Astrocyte of the spinal cord (primary cell): Measurements from ENCODE around the gene P2RY8.
A peak's percentile ranks its signal among the peaks of the same experiment; 100 is the strongest.

ENCODE experiments used
- DNase-seq: peaks from one replicate; pipeline ENCODE4 v3.0.0; 2011; ENCODE audit warnings: low read depth, low spot score
- H3K4me3 ChIP-seq: 2 replicates; pipeline ENCODE4 v1.5.1; 2011; ENCODE audit warnings: low read depth, mild to moderate bottlenecking, low read length, moderate library complexity
- CTCF ChIP-seq: IDR thresholded peaks from 2 replicates; pipeline ENCODE4 v1.5.1; 2012; ENCODE audit warnings: low read depth, mild to moderate bottlenecking, low read length, inconsistent platforms
- in situ Hi-C: cut with HindIII; loops from 2 replicates; pipeline ENCODE4 v1.10.0; 2017; ENCODE audit warnings: low sequenced_read_pairs

Gene P2RY8

GRCh38 chrX:1466232-1466661, 70.7 kb downstream of the P2RY8 start:
- no peak for TF ChIP-seq CTCF
- in situ Hi-C loops: no loop called here
- no peak for DNase-seq
- H3K4me3 ChIP-seq: no peak overlapping the region

GRCh38 chrX:1465286-1466231, 71.4 kb downstream of the P2RY8 start:
- H3K4me3 ChIP-seq: no peak overlapping the region
- no peak for TF ChIP-seq CTCF
- no peak for DNase-seq
- in situ Hi-C loops: no loop called here

- TF ChIP-seq CTCF: no peak
- no peak overlapping the region for H3K4me3 ChIP-seq
- in situ Hi-C loops: no loop called here
- no peak for DNase-seq
Observed at GRCh38 chrX:1464971-1465285, 72.1 kb downstream of the P2RY8 start.

- in situ Hi-C loops: no loop called here
- no peak overlapping the region for H3K4me3 ChIP-seq
- TF ChIP-seq CTCF: no peak
- DNase-seq: no peak
Observed at GRCh38 chrX:1464041-1464970, 72.7 kb downstream of the P2RY8 start.

GRCh38 chrX:1463581-1463980, 73.4 kb downstream of the P2RY8 start:
- no peak for DNase-seq
- TF ChIP-seq CTCF: no peak
- in situ Hi-C loops: no loop called here
- H3K4me3 ChIP-seq: no peak overlapping the region

- no peak overlapping the region for H3K4me3 ChIP-seq
- peak; percentile 78 for DNase-seq
- no peak for TF ChIP-seq CTCF
- in situ Hi-C loops: no loop called here
Observed at GRCh38 chrX:1462596-1463251, 74.3 kb downstream of the P2RY8 start.
